ENCODE data around the gene CMAS. TPM values are rescaled to one million over a fixed set of nuclear protein-coding genes. Genes with fewer than 3 reads are reported as not detected.

The CMAS gene
- total RNA-seq, 1 donor from 2014 or later: 27.5 TPM

DNA sequence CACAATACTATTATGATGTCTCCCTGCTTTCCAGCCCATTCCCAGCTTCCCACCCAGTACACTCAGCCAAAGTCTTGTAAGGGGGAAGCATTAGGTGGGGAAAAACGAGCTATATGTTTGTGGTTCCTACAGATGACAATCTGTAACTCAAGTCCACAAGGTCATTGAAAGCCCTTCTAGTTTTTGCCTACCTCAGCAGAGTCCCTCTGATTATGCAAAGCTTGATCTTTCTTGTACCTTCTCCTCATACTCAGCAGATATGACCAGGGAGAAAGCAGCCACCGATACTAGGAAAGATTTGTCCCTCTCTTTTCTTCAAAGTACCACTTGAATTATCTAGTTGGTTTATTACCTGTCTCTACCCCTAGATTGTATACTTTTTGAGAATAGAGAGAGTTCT is 10.6 kb downstream of the CMAS start:
- H3K27ac Mint-ChIP-seq: no peak overlapping the region
- no peak for TF ChIP-seq CTCF (IDR thresholded peaks at IDR 0.05; ENCODE audit: unreplicated experiment)
- H3K9me3 Mint-ChIP-seq: no peaks in the 10 kb centered on the region
- no peaks in the 10 kb centered on the region for H3K27me3 Mint-ChIP-seq (ENCODE audit: low read depth)
- H3K36me3 Mint-ChIP-seq: peaks cover 15% of the 10 kb centered on the region
- no peak for DNase-seq (ENCODE audit: low spot score in 2 of 2, unreplicated experiment in 2 of 2)
- H3K4me3 Mint-ChIP-seq: no peak overlapping the region
- H3K4me1 Mint-ChIP-seq: no peaks in the 10 kb centered on the region

GRCh38 chr12:22059976-22060647 is 14.1 kb downstream of the CMAS start:
- H3K27ac Mint-ChIP-seq: no peak overlapping the region
- H3K36me3 Mint-ChIP-seq: peaks cover 18% of the 10 kb centered on the region
- no peak for DNase-seq (ENCODE audit: low spot score in 2 of 2, unreplicated experiment in 2 of 2)
- no peaks in the 10 kb centered on the region for H3K27me3 Mint-ChIP-seq (ENCODE audit: low read depth)
- H3K4me1 Mint-ChIP-seq: no peaks in the 10 kb centered on the region
- no peaks in the 10 kb centered on the region for H3K9me3 Mint-ChIP-seq
- H3K4me3 Mint-ChIP-seq: no peak overlapping the region
- no peak for TF ChIP-seq CTCF (IDR thresholded peaks at IDR 0.05; ENCODE audit: unreplicated experiment)

GRCh38 chr12:22064968-22065367 is 18.9 kb downstream of the CMAS start:
- Mint-ChIP-seq H3K27ac (no peak overlapping the region), H3K36me3 (peaks cover 24% of the 10 kb centered on the region), H3K27me3 (ENCODE audit: low read depth) (no peaks in the 10 kb centered on the region), H3K4me1 (no peaks in the 10 kb centered on the region), H3K4me3 (no peak overlapping the region), H3K9me3 (peaks cover 8% of the 10 kb centered on the region)
- no peak for DNase-seq (ENCODE audit: low spot score in 2 of 2, unreplicated experiment in 2 of 2)
- TF ChIP-seq CTCF (IDR thresholded peaks at IDR 0.05; ENCODE audit: unreplicated experiment): no peak

DNA sequence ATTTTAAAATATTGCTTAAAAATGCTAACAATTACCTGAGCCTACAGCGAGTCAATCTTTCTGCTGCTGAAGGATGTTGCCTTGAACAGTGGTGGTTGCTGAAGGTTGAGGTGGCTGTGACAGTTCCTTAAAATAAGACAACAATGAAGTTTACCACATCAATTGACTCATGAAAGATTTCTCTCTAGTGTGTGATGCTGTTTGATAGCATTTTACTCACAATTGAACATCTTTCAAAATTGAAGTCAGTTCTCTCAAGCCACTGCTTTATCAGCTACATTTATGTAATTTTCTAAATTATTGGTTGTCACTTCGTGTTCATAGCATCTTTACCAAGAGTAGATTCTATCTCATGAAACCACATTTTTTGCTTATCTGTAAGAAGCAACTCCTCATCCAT is 20.3 kb downstream of the CMAS start:
- Mint-ChIP-seq H3K36me3 (peaks cover 24% of the 10 kb centered on the region), H3K9me3 (peaks cover 8% of the 10 kb centered on the region), H3K27ac (no peak overlapping the region), H3K27me3 (ENCODE audit: low read depth) (no peaks in the 10 kb centered on the region), H3K4me1 (no peaks in the 10 kb centered on the region), H3K4me3 (no peak overlapping the region)
- no peak for DNase-seq (ENCODE audit: low spot score in 2 of 2, unreplicated experiment in 2 of 2)
- no peak for TF ChIP-seq CTCF (IDR thresholded peaks at IDR 0.05; ENCODE audit: unreplicated experiment)

DNA sequence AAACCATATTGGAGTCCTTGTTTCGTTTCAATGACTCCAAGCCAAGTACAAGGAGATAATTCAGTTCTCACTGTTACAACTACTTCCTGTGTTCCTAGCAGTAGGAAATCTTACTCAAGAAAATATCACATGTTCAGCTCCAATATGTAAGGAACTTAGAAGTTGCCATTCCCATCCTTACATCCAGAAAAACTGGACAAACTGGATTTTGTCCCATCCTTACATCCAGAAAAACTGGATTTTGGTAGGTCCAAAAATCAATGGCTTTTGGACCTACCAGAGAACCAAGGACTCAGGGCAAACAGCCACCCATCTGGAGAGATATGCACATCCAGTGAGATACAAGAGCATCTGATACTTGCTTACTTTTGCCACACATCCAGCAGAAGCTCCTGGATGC is 23.8 kb downstream of the CMAS start:
- Mint-ChIP-seq H3K9me3 (peaks cover 21% of the 10 kb centered on the region), H3K36me3 (peaks cover 21% of the 10 kb centered on the region), H3K4me1 (no peaks in the 10 kb centered on the region), H3K27ac (no peak overlapping the region), H3K27me3 (ENCODE audit: low read depth) (no peaks in the 10 kb centered on the region), H3K4me3 (no peak overlapping the region)
- DNase-seq (ENCODE audit: low spot score in 2 of 2, unreplicated experiment in 2 of 2): no peak
- TF ChIP-seq CTCF (IDR thresholded peaks at IDR 0.05; ENCODE audit: unreplicated experiment): no peak

All from mesothelial cell of epicardium (in vitro differentiated cells).